Vagina (tissue), 2 donors: ENCODE measurements around the gene ST6GALNAC4.

Experiments used
- POLR2A ChIP-seq, 2 donors: fragments of 450-650 bp; IDR thresholded peaks; one replicate each; pipeline ENCODE4 v1.6.1; 2017; ENCODE audit warnings: antibody characterized with exemption in 2 of 2, mild to moderate bottlenecking in 2 of 2, moderate library complexity in 2 of 2
- POLR2AphosphoS5 ChIP-seq, 2 donors: sonication (generic); formaldehyde crosslinking; IDR thresholded peaks; one replicate each; pipeline ENCODE4 v1.9.0; 2017; ENCODE audit warnings: antibody characterized with exemption in 2 of 2, mild to moderate bottlenecking in 2 of 2, low read depth in 1 of 2; ENCODE audit not compliant: insufficient read depth in 1 of 2

DNA sequence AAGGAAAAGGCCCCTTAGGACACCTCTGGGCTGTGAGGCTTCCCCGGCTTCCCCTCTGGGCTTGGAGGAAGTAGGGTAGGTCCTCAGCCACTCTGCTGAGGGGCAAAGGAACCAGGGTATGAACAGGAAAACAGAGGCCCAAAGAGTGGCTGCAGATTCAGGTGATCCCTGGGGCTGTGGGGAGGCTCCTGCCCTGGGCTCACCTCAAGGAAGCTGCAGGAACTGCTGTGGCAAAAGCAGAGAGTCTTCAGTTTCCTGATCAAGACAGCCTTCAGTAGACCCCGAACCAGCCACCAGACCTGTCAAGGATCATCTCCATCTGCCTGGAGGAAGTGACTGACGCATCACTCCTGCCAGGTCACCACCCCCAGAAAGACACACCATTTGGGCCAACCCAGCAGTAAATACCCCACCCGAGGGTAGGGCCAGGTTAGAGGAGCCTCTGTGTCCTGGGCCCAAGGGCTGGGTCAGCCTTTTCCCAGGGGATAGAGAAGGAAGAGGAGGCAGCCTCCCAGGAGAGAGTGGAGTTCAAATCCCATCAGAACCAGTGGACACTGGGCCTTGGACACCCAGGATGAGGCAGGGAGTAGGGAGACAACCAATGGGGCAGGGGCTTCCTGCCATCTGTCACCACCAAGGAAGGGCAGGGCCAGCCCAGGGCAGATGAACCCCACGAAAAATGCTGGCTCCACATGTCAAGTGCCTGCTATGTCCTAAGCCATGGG is 11.7 kb downstream of the ST6GALNAC4 start:
- TF ChIP-seq POLR2A (IDR thresholded peaks at IDR 0.05) (no peak), POLR2AphosphoS5 (IDR thresholded peaks at IDR 0.05; ENCODE audit: insufficient read depth in 1 of 2, low read depth in 1 of 2) (no peak)
